ENCODE measurements around the gene BICDL1.

- no peak for TF ChIP-seq EZH2 (IDR thresholded peaks at IDR 0.05; ENCODE audit: low read depth)
- TF ChIP-seq, protein P1, sequence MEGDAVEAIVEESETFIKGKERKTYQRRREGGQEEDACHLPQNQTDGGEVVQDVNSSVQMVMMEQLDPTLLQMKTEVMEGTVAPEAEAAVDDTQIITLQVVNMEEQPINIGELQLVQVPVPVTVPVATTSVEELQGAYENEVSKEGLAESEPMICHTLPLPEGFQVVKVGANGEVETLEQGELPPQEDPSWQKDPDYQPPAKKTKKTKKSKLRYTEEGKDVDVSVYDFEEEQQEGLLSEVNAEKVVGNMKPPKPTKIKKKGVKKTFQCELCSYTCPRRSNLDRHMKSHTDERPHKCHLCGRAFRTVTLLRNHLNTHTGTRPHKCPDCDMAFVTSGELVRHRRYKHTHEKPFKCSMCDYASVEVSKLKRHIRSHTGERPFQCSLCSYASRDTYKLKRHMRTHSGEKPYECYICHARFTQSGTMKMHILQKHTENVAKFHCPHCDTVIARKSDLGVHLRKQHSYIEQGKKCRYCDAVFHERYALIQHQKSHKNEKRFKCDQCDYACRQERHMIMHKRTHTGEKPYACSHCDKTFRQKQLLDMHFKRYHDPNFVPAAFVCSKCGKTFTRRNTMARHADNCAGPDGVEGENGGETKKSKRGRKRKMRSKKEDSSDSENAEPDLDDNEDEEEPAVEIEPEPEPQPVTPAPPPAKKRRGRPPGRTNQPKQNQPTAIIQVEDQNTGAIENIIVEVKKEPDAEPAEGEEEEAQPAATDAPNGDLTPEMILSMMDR (conservative IDR thresholded peaks at IDR 0.05), result no peak
These were observed 86.1 kb downstream of the BICDL1 start for GRCh38 chr12:120075034-120075616.

Data from PC-9 (cell line).